ENCODE results near the gene CCDC91.
"Not testable (repeated sequence)": the region's sequence is repeated elsewhere in the genome, so short reads cannot be mapped to it uniquely, and the experiment has no call there.

The CCDC91 gene

GRCh38 chr12:28369483-28369882, 179.2 kb downstream of the CCDC91 start:
- DNase-seq (ENCODE audit: low read depth), result no peak

DNA sequence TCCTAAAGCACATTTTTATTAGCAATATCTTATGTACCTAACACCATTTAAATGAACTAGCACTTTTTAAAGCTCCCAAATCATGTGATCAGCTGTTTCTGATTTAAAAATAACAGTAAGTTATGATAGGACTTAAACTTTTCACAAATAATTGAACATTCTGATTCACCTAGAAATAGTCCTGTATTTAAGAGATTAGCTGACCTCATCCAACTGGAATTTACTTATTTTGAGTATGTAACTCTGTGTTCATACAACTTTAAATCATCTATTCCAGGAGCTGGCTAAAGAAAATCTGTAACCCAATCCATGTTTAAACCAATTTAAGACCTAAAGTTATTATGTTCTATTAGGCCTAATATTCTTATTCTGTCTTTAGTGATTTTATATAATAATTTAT, 184.3 kb downstream of the CCDC91 start:
- no peak for DNase-seq (ENCODE audit: low read depth)

- no peak for DNase-seq (ENCODE audit: low read depth)
Observed at GRCh38 chr12:28378736-28379135, 188.5 kb downstream of the CCDC91 start.

- not testable (repeated sequence) for DNase-seq (ENCODE audit: low read depth)
Observed at GRCh38 chr12:28379779-28380178, 189.5 kb downstream of the CCDC91 start.

DNA sequence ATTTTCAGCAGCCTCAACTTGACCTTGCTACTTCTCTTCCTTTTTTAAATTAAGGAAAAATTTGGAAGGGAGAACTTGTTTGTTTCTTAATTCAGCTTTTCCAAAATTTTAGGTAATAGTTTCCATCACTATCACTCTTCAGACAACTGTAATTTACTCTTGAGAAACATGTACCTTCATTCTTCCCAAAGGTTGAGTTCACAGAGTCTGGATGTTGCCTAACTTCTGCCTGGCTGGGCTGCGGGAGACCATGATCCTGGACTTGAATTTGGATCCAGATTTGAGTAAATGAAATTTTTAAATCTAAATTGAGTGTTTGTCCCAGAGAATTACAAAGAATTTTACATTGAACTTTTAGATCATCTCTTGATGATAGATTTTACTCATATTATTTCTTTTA, 193.1 kb downstream of the CCDC91 start:
- DNase-seq (ENCODE audit: low read depth), result no peak

- no peak for DNase-seq (ENCODE audit: low read depth)
Observed at GRCh38 chr12:28388879-28389278, 198.6 kb downstream of the CCDC91 start.

DNA sequence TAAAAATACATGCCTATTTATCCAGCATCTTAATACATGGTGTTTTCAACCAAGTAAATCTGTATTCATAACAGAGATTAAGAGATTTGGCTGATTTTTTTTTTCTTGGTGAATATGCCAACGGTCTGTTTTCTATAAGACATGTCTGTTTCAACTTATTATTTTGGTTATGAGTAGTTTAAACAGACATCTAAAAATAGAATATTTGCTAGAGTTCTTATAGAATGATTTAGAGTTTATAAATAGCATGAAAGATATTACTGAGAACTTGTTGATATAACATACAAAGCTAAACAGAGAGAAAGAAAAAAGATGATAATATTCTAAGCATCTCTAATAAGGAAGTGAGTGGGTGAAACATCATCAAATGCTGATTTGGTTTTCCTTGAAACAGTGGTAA, 199.9 kb downstream of the CCDC91 start:
- no peak for DNase-seq (ENCODE audit: low read depth)

DNA sequence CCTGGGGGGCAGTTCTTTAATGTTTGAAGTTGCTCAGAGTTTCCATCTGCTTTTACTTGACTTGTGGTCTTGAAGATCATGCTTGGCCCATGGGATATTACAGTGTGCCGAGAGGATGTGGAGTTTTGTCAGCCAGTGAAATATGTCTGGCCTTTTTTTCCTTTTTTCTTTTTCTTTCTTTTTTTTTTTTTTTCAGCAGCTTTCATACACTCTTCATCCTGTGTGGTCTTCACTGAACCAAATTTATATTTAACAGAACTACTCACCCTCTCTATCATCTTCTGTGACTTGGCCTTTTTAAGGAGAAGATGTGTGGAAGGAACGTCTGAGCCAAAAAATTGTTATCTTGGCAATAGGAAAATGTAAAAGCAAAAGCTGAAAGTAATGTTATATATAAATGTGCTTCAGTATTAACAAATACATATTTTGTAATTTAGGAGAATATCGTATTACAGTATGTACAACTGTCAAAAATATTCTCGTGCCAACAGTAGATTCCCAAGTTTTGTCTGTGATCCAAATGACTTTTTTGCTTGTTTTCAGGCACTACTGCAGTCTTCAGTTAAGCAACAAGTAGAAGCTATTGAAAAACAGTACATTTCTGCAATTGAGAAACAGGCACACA, 200.6 kb downstream of the CCDC91 start:
- no peak for DNase-seq (ENCODE audit: low read depth)

DNA sequence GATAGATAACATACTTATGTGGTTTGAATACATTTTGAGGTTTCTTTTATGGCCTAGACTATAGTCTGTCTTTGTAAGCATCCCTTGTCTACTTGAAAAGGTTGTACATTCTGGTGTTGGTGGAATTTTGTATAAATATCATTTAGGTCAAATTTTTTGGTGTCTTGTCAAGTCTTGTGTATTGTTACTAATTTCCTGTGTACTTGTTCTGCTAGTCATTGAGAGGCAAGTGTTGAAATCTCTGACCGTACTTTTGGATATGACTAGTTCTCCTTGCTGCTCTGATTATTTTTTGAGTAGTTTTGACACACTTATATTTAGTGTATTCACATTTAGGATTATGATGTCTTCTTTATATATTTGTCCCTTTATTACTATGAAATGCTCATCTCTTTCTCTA, 219.6 kb downstream of the CCDC91 start:
- no peak for DNase-seq (ENCODE audit: low read depth)

- DNase-seq (ENCODE audit: low read depth), result no peak
Observed at GRCh38 chr12:28413460-28414109, 223.3 kb downstream of the CCDC91 start.

- DNase-seq (ENCODE audit: low read depth), result no peak
Observed at GRCh38 chr12:28415755-28416154, 225.5 kb downstream of the CCDC91 start.

- no peak for DNase-seq (ENCODE audit: low read depth)
Observed at GRCh38 chr12:28421374-28421773, 231.1 kb downstream of the CCDC91 start.

- no peak for DNase-seq (ENCODE audit: low read depth)
Observed at GRCh38 chr12:28424965-28425364, 234.7 kb downstream of the CCDC91 start.

DNA sequence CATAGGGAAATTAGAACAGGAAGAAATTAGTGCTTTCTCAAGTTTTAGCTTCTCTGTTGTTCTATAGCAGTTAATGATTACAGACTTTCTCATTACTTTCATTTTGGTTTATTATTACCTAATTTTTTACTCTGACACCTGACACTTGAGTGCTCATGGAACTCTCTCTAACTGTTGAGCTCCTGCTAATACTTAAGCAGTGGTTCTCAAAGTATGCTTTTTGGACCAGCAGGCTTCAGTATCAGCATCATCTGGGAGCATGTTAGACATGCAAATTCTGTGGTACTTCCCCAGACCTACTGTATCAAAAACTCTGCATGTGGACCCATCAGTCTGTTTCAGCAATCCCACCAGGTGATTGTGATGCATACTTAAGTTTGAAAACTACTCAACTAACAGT, 235.3 kb downstream of the CCDC91 start:
- DNase-seq (ENCODE audit: low read depth), result no peak

GRCh38 chr12:28427046-28427445, 236.8 kb downstream of the CCDC91 start:
- no peak for DNase-seq (ENCODE audit: low read depth)

DNA sequence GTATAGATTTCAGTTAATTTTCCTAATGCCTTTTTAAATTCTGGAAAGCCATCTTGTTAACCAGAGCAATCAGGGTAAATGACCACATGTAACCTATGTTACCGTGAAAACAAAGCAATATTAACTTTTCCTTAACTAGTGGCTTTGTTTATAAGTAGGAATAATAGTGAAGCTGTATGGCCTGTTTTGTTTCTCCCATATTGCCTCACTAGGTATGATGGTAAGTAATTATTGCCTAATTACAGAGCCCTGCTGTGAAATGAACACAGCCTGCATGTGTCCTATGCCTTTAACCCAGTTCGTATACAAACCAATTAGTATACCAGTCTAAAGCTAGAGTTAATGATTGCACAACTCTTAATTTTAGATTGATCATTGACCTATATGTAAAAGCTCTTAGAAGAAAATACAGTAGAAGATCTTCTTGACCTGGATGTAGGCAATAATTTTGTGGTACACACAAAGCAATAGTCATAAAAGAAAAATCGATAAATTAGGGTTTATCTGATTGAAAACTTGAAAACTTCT, 249.9 kb downstream of the CCDC91 start:
- DNase-seq (ENCODE audit: low read depth), result no peak

DNA sequence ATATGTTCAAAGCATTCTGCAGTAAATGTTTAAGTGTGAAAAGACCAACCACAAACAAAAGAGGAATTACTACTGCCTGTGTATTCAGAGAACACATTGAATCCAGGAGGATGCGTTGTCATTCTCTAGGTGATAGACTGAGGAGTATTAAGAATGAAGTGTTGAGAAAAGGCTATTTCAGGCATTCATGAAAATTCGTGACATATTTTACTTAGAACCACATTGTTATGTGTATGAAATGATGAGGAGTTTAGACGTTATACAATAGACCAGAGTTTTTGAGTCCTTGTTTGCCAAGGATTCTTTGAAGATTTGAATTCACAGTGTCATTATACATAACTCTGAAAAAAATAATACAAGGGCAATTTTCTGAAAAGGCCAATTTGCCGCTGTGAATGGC, 251.8 kb downstream of the CCDC91 start:
- no peak for DNase-seq (ENCODE audit: low read depth)

GRCh38 chr12:28443337-28443736, 253.1 kb downstream of the CCDC91 start:
- no peak for DNase-seq (ENCODE audit: low read depth)

DNA sequence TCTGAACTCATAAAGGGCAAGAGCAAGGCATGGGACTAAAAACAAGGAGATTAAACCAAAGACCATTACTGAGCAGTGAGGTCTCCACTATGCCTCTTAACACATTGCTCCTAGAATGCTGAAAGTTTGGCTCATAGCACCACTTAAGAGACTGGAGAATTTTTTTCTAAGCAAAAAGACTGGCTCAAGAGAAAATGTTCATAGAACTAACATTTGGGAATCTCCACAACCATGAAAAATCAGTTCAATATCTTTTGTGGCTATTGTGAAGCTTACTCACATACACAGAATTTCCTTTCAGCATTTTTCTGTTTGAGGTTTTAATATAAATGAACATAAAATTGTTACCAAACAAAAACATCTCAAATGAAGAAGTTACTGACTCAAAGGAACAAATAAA, 255.8 kb downstream of the CCDC91 start:
- DNase-seq (ENCODE audit: low read depth), result no peak

GRCh38 chr12:28453686-28454085, 263.4 kb downstream of the CCDC91 start:
- DNase-seq (ENCODE audit: low read depth), result no peak

DNA sequence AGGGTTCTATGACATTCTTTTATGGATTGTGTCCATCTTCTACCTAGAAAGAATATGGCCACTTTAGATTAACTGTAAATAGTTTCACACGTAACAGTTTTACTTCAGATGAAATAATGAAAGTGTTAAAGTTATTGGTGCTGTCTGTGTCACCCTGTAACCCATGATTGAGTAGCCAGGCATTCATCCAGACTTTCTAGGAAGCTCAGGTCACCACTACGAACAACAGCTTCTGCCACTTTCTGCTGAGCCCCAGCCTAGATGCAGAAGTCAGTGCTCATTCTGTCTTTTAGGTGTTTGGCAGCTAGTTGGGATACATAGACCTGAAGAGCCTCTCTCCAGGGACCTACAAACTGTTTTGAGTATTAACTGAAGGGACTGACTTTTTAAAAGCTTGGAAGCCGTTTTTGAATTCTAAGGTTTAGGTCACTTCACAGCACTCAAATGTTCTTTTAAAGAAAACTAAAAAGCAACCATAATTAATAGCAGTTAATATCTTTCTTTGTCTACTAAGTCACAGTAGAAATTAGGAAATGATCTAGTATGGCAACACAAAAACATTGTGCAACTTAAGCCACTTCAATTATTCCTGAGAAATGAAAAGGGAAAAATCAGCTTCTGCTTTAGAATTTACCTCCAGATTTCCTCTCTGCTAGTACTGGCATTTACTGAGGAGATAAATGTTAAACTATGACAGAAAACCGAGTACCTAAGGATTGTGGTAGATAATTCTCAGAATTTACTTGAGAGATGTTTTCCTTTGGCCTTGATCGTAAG, 266.9 kb downstream of the CCDC91 start:
- DNase-seq (ENCODE audit: low read depth), result no peak

GRCh38 chr12:28457785-28458184, 267.5 kb downstream of the CCDC91 start:
- DNase-seq (ENCODE audit: low read depth), result no peak

- DNase-seq (ENCODE audit: low read depth), result no peak
Observed at GRCh38 chr12:28459481-28459880, 269.2 kb downstream of the CCDC91 start.

Measured in activated T-helper 1 cell treated with Interleukin-2 at 50 U/mL for 16 hours (primary cell).